ENCODE measurements around the gene TWF2.

The TWF2 gene

GRCh38 chr3:52242039-52242438, 3.1 kb upstream of the TWF2 start:
- no peak for TF ChIP-seq CTCF (IDR thresholded peaks at IDR 0.05; ENCODE audit: low read depth, low read length)
- DNase-seq (ENCODE audit: extremely low read depth, low read depth): no peak

- TF ChIP-seq CTCF (IDR thresholded peaks at IDR 0.05; ENCODE audit: low read depth, low read length): no peak
- DNase-seq (ENCODE audit: extremely low read depth, low read depth): no peak
These were observed 2.0 kb upstream of the TWF2 start for GRCh38 chr3:52240886-52241370.

GRCh38 chr3:52240059-52240885, 1.3 kb upstream of the TWF2 start:
- no peak; the same call in 1 of the 2 replicates for TF ChIP-seq CTCF (IDR thresholded peaks at IDR 0.05; ENCODE audit: low read depth, low read length)
- DNase-seq (ENCODE audit: extremely low read depth, low read depth): peak; percentile 82

DNA sequence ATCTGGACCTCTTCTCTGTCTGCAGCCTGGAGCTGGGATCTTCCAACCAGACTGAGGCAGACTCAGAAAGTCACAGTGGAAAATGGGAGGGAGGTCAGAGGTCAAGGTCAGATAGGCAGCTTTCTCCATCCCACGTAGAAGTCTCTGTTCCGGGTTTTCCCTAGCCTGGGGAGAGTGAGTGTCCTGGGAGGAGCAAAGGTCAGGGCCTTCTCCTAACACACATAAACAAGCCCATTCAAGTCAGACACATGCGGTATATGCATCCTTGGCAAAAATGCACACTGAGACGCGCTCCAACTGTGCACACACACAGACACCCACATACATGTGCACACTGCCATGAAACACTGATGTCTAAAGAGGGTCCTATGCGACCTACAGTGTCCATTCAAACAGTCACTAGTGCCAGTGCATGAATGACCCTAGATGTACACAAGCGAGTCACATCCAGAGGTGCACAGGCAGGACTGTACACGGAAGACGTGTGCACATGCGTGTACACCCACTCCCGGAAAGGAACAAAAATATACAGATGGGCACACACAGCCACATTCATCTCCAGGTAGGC, 681 bp downstream of the TWF2 start:
- DNase-seq (ENCODE audit: extremely low read depth, low read depth): no peak
- no peak for TF ChIP-seq CTCF (IDR thresholded peaks at IDR 0.05; ENCODE audit: low read depth, low read length)

DNA sequence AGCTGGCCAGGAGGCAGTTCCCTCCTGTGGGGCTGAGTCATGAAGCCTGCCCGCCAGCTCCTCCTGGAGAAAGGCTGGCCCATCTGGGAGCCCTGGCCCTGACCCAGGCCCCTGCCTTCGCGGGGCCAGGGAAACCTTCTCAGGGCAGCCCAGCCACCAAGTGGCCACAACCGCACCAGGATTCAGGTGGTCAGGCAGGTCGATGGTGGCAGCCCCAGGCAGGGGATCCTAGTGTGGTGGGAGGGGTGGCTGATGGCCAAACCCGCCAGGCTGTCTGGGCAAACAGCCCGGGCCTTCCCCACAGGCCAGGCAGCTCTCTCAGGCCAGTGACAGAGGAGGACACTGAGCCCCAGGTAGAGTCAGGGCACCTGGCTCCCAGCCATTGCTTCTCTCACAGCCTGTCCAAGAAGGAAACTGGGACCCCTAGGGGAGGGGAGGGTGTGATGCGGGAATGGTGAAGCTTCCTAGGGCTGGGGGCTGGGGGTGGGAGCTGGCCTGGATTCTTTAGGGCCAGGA, 1.2 kb downstream of the TWF2 start:
- no peak for DNase-seq (ENCODE audit: extremely low read depth, low read depth)
- TF ChIP-seq CTCF (IDR thresholded peaks at IDR 0.05; ENCODE audit: low read depth, low read length): peak; percentile 9

- TF ChIP-seq CTCF (IDR thresholded peaks at IDR 0.05; ENCODE audit: low read depth, low read length): no peak
- DNase-seq (ENCODE audit: extremely low read depth, low read depth): no peak
These were observed 1.8 kb downstream of the TWF2 start for GRCh38 chr3:52237006-52237656.

All from AG09319 (cell line).